GM18858 (cell line): Measurements from ENCODE around the gene FCER1G.

Source experiments
- ATAC-seq: cut with Tn5 transposase; IDR thresholded peaks from one replicate; pipeline ENCODE4 v1.9.1; 2021; ENCODE audit not compliant: unreplicated experiment

Gene FCER1G

DNA sequence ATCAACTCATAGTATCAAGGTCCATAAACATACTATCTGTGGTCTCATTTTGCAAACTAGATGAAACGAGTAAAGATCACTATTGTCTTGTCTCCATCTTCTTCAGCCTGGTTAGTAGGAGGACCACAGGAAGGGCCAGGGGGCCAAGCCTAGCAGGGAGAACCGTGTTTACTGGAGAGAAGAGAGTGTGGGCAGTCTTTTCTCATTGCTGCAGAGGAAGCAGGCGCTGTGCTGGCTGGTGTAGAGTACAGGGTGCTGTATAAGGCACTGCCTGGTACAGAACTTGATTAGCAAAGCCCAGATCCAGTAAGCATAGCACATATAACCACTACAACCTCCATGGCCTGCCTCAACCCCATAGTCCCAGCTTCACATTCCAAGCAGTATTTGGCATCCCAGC, 27.8 kb upstream of the FCER1G start:
- no peak for ATAC-seq

DNA sequence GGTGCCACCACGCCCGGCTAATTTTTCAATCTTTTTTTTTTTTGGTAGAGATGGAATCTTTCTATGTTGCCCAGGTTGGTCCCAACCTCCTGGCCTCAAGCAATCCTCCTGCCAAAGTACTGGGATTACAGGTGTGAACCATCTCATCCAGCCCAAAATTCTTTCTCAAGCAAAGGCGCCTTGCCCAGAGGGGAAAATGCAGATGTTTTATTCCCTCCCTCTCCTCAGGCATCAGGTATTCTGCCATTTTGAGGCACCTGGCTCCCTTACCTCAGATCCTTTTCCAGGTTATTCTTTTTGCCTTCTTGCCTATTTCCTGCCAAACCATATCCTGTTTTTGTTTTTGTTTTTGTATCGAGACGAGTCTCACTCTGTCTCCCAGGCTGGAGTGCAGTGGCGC, 26.7 kb upstream of the FCER1G start:
- ATAC-seq: no peak

DNA sequence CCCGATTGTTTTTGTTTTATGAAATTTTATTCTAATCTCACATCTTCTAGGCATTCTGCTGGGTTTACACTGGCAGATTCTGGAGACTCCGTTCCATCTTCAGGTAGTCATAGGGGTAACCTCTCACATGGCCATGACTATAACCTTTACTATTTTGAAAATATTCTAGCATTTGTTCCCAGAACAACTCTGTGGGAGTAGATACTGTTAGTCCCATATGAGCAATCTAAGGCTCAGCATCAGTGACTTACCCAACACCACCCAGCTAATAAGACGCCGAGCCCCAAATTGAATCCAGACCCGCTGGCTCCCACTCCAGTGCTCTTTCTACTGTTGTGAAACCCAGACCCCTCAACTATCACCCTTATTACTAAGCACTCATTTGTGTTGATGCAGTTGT, 26.1 kb upstream of the FCER1G start:
- no peak for ATAC-seq

DNA sequence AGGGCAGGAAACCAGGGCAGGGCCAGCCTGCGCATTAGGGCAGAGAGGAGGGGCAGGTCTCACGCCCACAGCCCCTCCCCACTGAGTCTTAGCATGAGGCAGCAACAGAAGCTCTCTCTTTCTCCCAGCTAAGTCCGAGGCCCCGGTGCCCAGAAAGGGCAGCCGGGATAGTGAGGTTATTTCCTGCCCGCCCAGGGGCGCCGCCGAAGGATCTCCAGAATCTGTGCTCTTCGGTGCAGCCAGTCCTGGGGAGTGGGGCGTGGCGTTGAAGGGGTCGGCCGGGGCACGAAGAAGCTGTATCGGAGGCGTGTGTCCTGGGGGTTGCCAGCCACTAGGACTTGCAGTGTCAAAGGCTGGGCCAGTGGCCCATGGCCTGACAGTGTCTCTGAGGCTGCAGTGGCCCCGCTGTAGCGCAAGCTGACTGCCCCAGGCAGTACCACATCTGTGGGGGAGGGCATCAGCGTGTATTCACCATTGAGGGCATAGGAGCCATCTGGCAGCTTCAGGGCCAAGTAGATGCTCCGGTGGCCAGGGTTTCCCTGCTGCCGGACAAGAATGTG, 24.1 kb upstream of the FCER1G start:
- no peak for ATAC-seq

DNA sequence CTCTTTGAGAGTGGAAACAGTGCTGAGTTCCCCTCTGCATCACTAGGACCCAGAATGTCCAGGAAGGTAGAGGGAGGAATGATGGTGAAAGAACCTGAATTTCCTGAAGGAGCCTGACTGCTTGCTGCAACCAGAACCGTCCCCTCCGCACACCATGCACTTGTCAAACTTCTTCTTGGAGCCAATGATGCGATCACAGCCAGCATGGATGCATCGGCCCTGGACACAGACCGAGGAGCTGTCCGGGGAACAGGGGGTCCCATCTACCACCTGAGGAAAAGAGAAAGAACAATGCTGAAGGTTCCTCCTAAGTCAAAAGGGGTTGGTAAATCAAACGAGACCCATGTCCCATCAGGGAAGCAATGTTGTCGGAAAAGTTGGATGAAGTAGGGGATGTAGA, 23.1 kb upstream of the FCER1G start:
- no peak for ATAC-seq

DNA sequence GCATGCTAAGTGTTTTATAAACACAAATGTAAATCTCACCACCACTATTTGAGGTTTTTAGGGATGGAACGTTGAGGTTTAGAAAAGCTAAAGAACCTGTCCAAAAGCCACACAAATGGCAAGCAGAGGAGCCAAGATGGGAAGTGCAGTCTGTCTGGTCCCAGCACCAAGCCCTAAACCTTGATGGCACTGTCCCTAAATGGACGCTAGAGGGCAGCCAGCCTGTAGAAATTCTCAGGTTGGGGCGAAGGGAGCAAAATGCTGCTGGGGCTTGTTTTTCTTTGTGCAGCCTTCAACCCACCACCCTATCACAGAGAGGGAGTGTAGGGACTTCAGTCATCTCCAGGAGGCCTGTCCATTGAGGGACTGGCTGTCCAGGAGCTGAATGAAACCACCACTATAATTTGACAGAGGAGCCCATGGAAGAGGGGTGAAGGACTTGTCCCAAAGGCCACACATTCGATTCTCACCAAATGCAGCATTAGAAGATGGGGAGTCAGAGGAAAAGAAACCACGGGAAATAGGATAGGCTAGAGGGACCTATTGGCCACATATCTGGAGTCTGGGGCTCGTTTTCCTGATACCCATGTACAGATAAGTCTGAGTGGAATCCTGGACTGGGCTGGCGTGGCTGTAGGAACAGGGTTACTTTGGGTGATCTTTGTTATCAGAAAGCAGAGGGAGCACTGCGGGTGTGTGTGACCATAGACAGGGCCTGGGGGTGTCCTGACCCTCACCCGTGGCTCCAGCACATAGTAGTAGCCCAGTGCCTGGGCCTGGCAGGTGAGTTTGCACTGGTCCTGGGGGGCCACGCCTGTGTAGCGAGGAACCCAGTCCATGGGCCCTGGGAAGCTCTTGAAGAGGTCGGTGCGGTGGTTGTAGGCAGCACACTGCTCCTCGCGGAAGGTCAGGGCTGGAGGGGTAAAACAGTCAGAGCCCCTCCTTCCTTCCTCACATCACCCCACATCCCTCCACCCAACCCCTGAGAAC, 22.3 kb upstream of the FCER1G start:
- no peak for ATAC-seq

DNA sequence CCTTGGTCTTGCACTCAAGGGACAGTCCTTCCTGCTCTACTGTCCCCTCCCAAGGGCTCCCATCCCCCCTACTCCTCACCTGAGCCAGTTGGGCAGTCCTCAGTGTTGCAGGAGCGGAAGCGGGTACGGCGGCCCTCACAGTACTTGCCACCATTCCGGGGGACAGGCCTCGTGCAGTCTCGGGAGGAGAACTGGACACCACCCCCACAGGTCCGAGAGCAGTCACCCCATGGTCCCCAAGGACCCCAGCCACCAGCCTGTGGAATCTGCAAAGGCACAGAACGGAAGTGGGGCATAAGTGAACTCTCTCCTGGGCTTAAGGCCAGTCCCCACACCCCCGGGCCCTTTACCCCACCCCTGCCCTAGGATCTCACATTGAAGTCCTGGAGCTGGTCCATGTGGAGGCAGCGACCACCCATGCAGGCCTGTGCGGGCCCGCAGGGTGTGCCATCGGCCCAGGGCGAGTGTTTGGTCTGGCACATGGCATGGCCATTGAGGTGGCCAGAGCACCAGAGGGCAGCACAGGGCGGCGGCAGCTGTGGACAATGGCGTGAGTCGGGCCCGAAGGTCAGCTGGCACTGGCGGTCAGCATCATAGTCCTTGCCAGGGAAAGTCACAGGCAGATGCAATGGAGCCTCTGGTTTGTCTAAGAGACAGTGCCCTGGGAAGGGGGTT, 21.4 kb upstream of the FCER1G start:
- no peak for ATAC-seq

DNA sequence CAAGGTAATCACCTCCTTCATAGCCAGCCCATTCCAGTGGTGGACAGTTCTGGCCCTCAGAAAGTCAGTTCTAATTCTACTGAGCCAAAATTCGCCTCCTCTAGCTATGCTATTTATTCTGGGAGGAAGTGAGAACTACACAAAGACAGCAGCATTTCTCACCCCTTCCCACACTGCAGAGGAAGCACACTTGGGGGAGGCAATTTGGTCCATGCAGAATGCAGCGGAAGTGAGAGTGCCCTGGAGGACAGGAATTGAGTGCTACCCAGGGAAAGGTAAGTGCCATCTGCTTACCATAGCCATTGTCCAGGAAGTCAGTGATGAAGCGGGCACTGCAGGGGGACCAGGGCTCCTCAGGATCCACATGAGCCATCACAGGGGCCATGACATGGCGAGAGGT, 19.9 kb upstream of the FCER1G start:
- no peak for ATAC-seq

DNA sequence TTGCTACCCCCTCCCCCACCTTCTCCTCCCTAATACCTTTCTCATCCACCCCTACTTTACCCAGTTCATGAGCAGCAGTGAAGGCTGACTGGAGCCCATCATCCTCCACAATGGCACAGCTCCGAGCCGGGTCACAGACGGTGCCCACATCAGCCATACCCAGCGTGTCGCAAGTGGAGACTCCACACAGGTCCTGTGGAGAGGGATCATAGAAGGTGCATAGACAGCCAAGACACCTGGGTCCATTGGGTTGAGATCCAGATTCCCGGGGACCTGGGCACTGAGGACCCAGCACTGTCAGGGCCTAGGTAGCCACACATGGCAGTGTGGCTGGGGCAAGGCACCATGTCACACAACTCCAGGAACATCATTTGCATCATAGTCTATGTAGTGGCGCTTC, 19.0 kb upstream of the FCER1G start:
- ATAC-seq: no peak

DNA sequence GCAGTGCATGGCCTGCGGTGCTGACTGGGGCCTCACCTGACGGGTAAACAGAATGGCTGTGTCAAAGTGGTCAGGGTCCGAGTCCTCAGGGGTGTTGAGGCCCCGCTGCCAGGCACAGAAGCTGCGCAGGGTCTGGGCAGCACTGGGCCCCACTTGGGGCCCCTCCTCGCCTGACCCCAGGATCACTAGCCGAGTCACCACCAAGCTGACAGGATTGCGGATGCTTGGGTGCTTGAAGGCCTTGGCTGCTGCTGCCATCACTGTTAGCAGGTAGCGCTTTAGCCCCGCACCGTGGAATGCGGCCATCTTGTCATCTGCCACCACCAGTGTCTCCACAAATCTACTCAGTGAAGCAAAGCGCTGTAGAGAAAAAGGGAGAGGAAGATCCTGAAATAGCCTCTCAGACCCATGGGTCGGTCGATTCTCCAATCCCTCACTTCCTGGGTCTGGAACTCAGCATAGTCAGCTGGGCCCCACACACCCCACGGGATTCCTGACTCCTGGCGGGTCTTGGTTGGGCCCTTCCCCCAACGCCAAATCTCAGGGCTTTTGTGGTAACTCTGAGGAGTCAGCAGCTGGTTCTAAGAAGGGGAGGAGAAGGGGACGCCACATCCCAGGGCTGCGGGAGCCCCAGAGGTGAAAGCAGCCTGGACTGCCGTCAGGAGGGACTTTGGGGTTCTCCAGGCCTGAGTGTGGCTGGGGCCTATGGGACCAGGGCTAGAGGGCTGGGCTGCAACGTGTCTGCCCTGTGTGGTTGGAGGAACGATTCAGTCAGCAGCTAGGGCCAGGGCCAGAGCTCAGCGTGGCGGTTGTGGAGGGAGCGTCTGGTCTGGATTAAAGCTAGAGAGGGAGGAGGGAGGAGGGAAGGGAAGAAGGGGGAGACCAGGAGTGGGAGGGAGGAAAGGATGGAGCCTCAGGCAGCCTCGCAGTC, 18.3 kb upstream of the FCER1G start:
- no peak for ATAC-seq

DNA sequence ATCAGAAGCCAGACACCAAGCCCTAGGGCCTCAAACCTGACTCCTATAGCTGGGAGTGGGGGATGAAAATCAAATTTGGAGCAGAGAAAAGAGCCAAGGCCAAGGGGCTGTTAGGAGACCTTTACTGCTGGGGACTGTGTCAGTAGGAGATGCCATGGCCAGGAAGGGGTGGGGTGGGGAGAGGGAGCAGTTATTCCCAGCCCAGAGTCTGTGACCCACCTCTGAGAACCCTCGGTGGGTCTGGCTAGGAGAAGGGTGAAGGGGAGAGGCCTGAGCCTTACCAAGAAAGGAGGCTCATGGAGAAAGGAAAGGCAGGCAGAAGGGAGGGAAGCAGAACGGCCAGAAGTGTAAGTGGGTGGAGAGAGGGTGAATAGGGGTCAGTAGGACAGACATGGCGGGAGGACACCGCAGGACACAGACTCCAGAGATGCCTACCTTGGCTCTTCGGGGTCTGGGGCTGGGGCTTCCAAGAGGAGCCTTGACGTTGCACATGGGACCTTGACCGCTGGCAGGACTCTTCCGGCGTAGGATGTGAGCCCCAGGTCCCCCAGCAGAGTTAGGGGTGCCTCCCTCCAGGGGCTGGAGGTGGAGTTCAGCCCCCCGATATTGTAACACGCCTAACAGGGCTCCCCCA, 17.4 kb upstream of the FCER1G start:
- ATAC-seq: no peak

DNA sequence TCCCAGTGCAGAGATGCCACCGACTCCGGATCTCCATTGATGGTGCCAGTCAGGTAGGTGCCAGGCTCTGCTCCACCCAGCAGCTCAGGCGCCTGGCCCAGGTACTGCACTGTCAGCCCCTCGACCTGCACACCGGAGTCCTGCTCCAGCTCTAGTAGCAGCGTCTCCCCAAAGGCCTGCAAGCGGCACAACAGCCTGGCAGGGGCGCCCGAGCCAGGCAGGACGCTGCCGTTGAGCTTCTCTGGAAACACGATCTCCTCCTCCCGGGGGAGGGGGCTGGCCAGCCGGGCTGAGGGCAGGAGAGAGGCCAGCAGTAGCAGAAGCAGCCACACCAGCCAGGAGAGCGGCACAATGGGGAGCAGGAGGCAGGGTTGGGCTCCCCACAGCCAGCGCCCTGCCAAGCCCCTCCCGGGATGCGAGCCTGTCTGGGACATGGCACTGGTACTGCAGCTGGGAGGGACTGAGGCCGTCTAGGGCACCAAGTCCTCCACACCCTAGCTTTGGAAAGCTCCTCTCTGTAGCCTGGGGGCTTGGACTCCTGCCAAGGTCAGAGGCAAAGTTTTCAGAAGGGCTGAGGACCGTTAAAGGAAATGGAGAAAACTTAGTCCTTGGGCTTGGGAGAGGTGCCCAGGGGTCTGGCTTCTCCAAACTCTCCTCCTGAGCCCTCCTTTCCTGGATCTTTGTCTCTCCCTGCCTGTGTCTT, 16.8 kb upstream of the FCER1G start:
- no peak for ATAC-seq

DNA sequence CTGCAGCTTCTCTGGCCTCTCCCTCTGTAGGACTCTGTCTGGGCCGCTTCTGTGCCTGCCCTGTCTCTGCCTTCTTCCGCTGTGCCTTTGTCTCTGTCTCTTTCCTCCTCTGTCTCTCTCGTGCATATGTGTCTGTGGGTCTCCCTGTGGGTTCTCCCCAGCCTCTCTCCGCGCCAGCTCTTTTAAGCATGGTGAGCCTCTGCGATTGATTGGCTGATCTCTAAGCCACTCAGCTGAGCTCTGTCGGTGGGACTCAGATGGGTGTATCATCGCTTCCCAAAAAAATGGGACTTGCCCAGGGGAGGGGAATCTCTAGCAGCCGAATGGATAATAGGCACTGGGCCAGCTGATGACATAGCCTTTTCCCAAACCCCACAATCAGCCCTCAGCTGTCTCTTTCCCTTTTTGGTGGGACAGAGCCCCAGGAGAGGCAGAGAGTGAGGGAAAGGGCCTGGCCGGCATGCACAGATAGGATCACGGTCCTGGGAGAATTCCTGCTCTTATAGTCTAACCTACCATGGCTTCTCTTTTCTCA, 16.1 kb upstream of the FCER1G start, which contains the start of gene ADAMTS4:
Gene ADAMTS4, minus strand, starts transcription at position 158 of the 535 bp plus-strand sequence. CDS start 427 bp downstream, outside the sequence.
- ATAC-seq: no peak

DNA sequence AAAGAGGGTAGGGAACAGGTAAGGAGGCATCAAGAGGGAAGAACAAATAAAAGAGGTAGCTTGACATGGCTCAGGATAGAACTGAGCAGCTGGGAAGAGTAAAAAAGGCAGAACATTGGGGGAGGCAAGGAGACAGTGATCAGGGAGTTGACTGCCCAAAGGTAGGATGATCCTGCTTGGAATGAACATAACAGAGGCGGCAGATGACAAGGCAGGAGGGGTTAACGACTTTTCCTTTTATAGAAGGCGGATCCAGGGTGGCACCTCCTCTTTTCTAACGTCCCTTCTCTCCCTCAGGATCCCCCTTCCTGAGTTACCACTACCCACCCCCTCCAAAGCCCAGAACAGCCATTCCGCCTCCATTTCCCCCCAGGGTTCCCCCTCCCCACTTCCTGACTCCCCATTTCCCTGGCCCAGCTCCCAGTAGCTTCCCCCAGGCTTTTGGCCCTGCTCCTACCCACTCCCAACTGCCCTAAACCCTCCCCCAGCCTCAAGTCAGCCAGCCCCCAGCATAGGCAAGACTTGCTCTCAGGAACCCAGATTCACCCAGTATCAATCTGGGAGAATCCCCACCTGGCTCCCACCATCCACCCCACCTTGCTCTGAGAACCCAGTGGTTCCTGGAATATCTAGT, 15.5 kb upstream of the FCER1G start:
- ATAC-seq: no peak

DNA sequence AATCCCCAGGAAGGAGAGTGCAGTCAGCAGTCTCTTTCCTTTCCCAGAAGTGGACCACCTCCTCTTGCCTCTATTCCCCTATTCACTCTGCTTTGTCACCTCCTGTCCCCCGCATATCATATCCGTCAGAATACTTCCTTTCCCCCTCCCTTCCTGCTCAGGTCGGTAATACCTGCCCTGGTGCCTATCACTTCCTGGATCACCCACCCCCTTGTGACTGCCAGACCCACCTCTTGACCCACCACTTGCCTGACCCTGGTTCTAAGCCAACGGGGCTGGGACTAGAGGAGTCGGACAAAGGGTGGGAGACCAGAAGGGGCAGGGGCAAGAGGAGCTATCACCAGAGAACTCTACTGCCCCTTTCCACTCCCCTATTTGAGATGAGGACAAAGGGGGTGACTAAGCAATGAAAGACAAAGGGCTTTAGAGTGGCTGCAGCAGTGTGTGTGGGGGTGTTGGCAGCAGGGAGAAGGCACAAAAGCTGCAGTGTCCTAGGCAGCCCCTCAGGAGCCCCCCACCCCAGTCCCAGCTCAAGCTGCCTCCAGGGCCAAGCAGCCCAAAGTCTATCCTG, 14.6 kb upstream of the FCER1G start:
- ATAC-seq: no peak

DNA sequence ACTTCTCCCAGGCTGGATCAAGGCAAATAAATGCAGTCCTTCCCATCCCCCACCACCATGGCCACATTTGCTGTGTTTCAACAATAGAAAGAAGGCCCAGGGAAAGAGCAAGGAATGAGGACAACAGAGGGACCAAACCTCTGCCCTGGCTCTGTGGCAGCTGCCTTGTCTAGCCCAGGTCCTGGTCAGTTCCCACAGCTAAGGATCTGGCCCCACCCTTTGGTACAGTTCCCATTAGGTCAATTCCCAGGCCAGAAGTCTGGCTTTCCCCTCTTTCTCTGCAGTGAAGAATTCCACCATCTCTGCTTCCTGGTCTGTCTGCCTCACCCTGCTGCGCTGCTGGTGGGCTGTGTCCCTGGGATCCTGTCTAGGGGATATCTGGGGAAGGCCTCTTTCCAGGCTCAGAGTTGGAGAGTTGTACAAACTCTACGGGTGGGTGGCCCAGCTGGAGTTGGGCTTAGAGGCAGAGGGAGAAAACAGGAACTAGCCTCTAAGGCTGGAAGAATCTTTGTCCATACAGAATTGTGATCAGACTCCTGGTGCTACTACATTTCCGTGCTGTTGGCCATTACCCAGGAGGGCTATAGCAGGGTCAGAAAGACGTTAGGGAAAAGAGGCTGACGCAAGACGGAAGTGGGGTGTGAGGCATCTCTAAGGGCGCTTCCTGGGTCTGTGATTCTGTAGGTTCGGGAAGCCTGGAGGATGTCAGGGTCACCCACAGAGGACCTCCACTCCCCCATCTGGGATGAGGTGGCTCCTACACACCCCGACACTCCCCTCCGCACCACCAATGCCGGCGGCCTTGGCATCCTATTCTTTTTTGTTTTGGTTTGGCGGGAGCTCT, 13.9 kb upstream of the FCER1G start:
- no peak for ATAC-seq

DNA sequence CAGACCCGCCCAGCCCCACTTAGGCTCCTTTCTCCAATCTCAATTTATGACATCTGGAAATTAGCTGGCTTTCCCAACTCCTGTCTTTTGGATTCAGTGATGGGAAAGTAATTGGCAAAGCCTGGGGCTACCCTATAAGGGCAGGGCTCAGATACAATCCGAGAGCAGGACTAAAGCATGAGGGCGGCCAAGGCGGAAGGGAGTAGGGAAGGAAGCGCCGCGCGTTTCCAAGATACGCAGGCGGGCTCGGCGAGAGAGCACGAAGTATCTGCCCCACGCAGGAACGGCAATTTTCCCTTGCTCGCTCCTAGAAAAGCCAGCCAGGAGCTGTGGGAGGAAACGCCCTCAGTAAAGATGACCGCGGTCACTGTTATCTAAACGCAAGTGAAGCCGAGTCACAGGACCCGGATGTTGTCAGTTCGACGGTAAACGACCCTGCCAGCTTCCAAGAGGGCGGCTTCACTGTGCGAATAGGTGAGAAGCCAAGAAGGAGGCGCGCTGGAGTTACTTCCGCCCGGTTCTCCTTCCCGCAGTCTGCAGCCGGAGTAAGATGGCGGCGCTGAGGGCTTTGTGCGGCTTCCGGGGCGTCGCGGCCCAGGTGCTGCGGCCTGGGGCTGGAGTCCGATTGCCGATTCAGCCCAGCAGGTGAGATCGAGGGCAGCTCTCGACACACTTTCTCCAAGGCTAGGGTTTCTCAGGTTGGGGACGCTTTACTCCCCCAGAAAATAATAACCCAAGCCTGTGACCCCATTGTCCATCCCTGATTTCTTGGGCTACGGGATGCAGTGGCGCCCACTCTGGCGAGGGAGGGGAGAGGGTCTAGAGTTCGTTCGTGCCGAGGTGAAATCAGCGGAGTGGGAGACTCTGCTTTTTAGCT, 13.0 kb upstream of the FCER1G start, which contains the start of gene NDUFS2:
Gene NDUFS2, plus strand, starts transcription at position 532 of the 877 bp plus-strand sequence. Its CDS starts 19 bp downstream, at position 551.
- peak; percentile 88 for ATAC-seq
